GM23248 (cell line): ENCODE data around the gene SPINT2. TPM values are rescaled to one million over a fixed set of nuclear protein-coding genes. Genes with fewer than 3 reads are reported as not detected.
A peak's percentile ranks its signal among the peaks of the same experiment; 100 is the strongest.

Experiments
- DNase-seq: peaks from one replicate; pipeline ENCODE4 v3.0.0-alpha.2; 2015
- H2AFZ ChIP-seq: fragments of 200-600 bp; sonication (generic); 2 replicates; pipeline ENCODE4 v1.6.1; 2016; ENCODE audit warnings: antibody characterized with exemption
- H3F3A ChIP-seq: fragments of 200-600 bp; sonication (generic); 2 replicates; pipeline ENCODE4 v1.6.1; 2016; ENCODE audit warnings: mild to moderate bottlenecking, antibody characterized with exemption, mixed run types; ENCODE audit not compliant: insufficient read depth
- H3K27ac ChIP-seq: fragments of 200-600 bp; sonication (generic); 2 replicates; pipeline ENCODE4 v1.5.1; 2016; ENCODE audit warnings: mild to moderate bottlenecking
- H3K27me3 ChIP-seq: fragments of 200-600 bp; sonication (generic); replicated peaks from 2 replicates; pipeline ENCODE4 v1.6.1; 2016; ENCODE audit warnings: mild to moderate bottlenecking; ENCODE audit not compliant: insufficient read depth
- H3K36me3 ChIP-seq: fragments of 200-600 bp; sonication (generic); 2 replicates; pipeline ENCODE4 v1.6.1; 2016; ENCODE audit warnings: low read depth, mild to moderate bottlenecking
- H3K4me1 ChIP-seq: fragments of 200-600 bp; sonication (generic); 2 replicates; pipeline ENCODE4 v1.6.1; 2016; ENCODE audit warnings: mild to moderate bottlenecking; ENCODE audit not compliant: insufficient read depth
- H3K4me2 ChIP-seq: fragments of 200-600 bp; sonication (generic); one replicate; pipeline ENCODE4 v1.6.1; 2016; ENCODE audit warnings: mild to moderate bottlenecking; ENCODE audit not compliant: unreplicated experiment
- H3K4me3 ChIP-seq: fragments of 200-600 bp; sonication (generic); 2 replicates; pipeline ENCODE4 v1.5.1; 2016; ENCODE audit warnings: mild to moderate bottlenecking
- H3K79me2 ChIP-seq: fragments of 200-600 bp; sonication (generic); 2 replicates; pipeline ENCODE4 v1.6.1; 2016; ENCODE audit warnings: mild to moderate bottlenecking; ENCODE audit not compliant: insufficient read depth
- H3K9ac ChIP-seq: fragments of 200-600 bp; sonication (generic); 2 replicates; pipeline ENCODE4 v1.6.1; 2016; ENCODE audit warnings: mild to moderate bottlenecking
- H3K9me2 ChIP-seq: fragments of 200-600 bp; sonication (generic); 2 replicates; pipeline ENCODE4 v1.6.1; 2016; ENCODE audit warnings: mixed run types, mild to moderate bottlenecking, moderate library complexity; ENCODE audit not compliant: insufficient read depth
- H3K9me3 ChIP-seq: fragments of 200-600 bp; sonication (generic); one replicate; pipeline ENCODE4 v1.6.1; 2017; ENCODE audit warnings: low read depth
- H4K20me1 ChIP-seq: fragments of 200-600 bp; sonication (generic); 2 replicates; pipeline ENCODE4 v1.6.0; 2016; ENCODE audit not compliant: insufficient read depth
- EZH2 ChIP-seq: fragments of 200-600 bp; sonication (generic); IDR thresholded peaks from 2 replicates; pipeline ENCODE4 v1.6.1; 2018; ENCODE audit warnings: antibody characterized with exemption, mild to moderate bottlenecking; ENCODE audit not compliant: insufficient read depth, poor library complexity, severe bottlenecking
- EZH2phosphoT487 ChIP-seq: fragments of 200-600 bp; sonication (generic); IDR thresholded peaks from 2 replicates; pipeline ENCODE4 v1.6.1; 2018; ENCODE audit warnings: antibody characterized with exemption, moderate library complexity, mild to moderate bottlenecking, low read depth; ENCODE audit not compliant: insufficient read depth
- WGBS, 2 experiments: methylation state at CpG; one replicate each; pipeline ENCODE4 v1.1.6; 2015 to 2017; ENCODE audit warnings: low lambda C conversion rate in 2 of 2, low coverage in 1 of 2; ENCODE audit errors: missing lambda C conversion rate in 2 of 2; 5-methylcytosine and 5-hydroxymethylcytosine counted together
- in situ Hi-C: fragments of 300-500 bp; cut with MboI; formaldehyde crosslinking; loops from 2 replicates; pipeline ENCODE4 v1.15.0; 2020
- polyA plus RNA-seq: library from polyadenylated mRNA; unstranded; fragments of >200 nt; fragmentation: Nextera tagmentation; extraction: Ambion mirVana; gene quantifications from 2 replicates; pipeline ENCODE4 v1.2.1, GENCODE V29; 2016
- total RNA-seq: library from RNA; depleted of rRNA; stranded (reverse); fragments of >200 nt; shearing (Covaris generic); gene quantifications from 2 replicates; pipeline ENCODE4 v1.2.3, GENCODE V29; 2014

SPINT2 gene
- total and polyA plus RNA-seq, 2 experiments from 2014 or later = 3.2 to 9.3 TPM

GRCh38 chr19:38283271-38283670, 18.9 kb downstream of the SPINT2 start:
- WGBS, 2 experiments = 93 to 96% methylated on average over 6 to 8 of the region's 8 CpGs
- Histone ChIP-seq H3K4me1 (peaks cover 21% of the 10 kb centered on the region), H3K9me2 (no peaks in the 10 kb centered on the region), H3K27me3 (no peaks in the 10 kb centered on the region), H4K20me1 (no peaks in the 10 kb centered on the region), H3K9ac (no peak overlapping the region), H3K9me3 (no peaks in the 10 kb centered on the region), H3K36me3 (no peaks in the 10 kb centered on the region), H2AFZ (no peak overlapping the region), H3F3A (peaks cover 15% of the 10 kb centered on the region), H3K4me2 (no peak overlapping the region), H3K4me3 (no peak overlapping the region), H3K27ac (no peak overlapping the region), H3K79me2 (no peaks in the 10 kb centered on the region)
- no peak for DNase-seq
- in situ Hi-C loops = no loop called here
- TF ChIP-seq EZH2phosphoT487 (no peak), EZH2 (no peak)

GRCh38 chr19:38284422-38284821, 20.0 kb downstream of the SPINT2 start:
- no peaks in the 10 kb centered on the region for H3K9me3 ChIP-seq
- no peak overlapping the region for H3K9ac ChIP-seq
- no peak for DNase-seq
- H3K4me2 ChIP-seq = no peak overlapping the region
- H3F3A ChIP-seq = 0 out of 2 replicates have a peak, but pooled peaks cover 6% of the 10 kb centered on the region
- H3K4me3 ChIP-seq = no peak overlapping the region
- no peak overlapping the region for H3K27ac ChIP-seq
- in situ Hi-C loops = no loop called here
- no peaks in the 10 kb centered on the region for H3K79me2 ChIP-seq
- H2AFZ ChIP-seq = no peak overlapping the region
- H3K9me2 ChIP-seq = no peaks in the 10 kb centered on the region
- no peaks in the 10 kb centered on the region for H4K20me1 ChIP-seq
- peaks cover 15% of the 10 kb centered on the region for H3K4me1 ChIP-seq
- no peaks in the 10 kb centered on the region for H3K27me3 ChIP-seq
- TF ChIP-seq EZH2phosphoT487 = no peak
- TF ChIP-seq EZH2 = no peak
- no peaks in the 10 kb centered on the region for H3K36me3 ChIP-seq
- WGBS, 2 experiments = 76 to 80% methylated on average over 7 of the region's 7 CpGs

- H3K79me2 ChIP-seq = no peaks in the 10 kb centered on the region
- peak overlapping the region; percentile 60 for H3K4me2 ChIP-seq
- peak overlapping the region; percentile 63 for H3K27ac ChIP-seq
- H3K4me3 ChIP-seq = no peak overlapping the region
- no peaks in the 10 kb centered on the region for H3K36me3 ChIP-seq
- no peaks in the 10 kb centered on the region for H3K27me3 ChIP-seq
- no peaks in the 10 kb centered on the region for H4K20me1 ChIP-seq
- peak overlapping the region; percentile 48 for H2AFZ ChIP-seq
- peak; percentile 87 for DNase-seq
- WGBS, 2 experiments = 21 to 31% methylated on average over 5 of the region's 5 CpGs
- 0 out of 2 replicates have a peak, but pooled peaks cover 6% of the 10 kb centered on the region for H3F3A ChIP-seq
- H3K9ac ChIP-seq = 0 out of 2 replicates have a peak overlapping the region, but pooled peaks have one; percentile 35
- no peaks in the 10 kb centered on the region for H3K9me3 ChIP-seq
- peaks cover 24% of the 10 kb centered on the region for H3K4me1 ChIP-seq
- TF ChIP-seq EZH2phosphoT487 (no peak), EZH2 (no peak)
- in situ Hi-C loops = no loop called here
- no peaks in the 10 kb centered on the region for H3K9me2 ChIP-seq
Observed at GRCh38 chr19:38285567-38285966, 21.2 kb downstream of the SPINT2 start.

GRCh38 chr19:38287604-38288003, 23.2 kb downstream of the SPINT2 start:
- no peaks in the 10 kb centered on the region for H3K27me3 ChIP-seq
- H2AFZ ChIP-seq = no peak overlapping the region
- H3K4me1 ChIP-seq = peaks cover 31% of the 10 kb centered on the region
- no peaks in the 10 kb centered on the region for H3K9me2 ChIP-seq
- 0 out of 2 replicates have a peak, but pooled peaks cover 6% of the 10 kb centered on the region for H3F3A ChIP-seq
- H3K36me3 ChIP-seq = no peaks in the 10 kb centered on the region
- TF ChIP-seq EZH2 = no peak
- WGBS, 2 experiments = 89 to 93% methylated on average over 9 of the region's 9 CpGs
- no peaks in the 10 kb centered on the region for H3K9me3 ChIP-seq
- H3K27ac ChIP-seq = no peak overlapping the region
- H3K4me3 ChIP-seq = no peak overlapping the region
- no peak for DNase-seq
- H3K79me2 ChIP-seq = no peaks in the 10 kb centered on the region
- H4K20me1 ChIP-seq = no peaks in the 10 kb centered on the region
- H3K4me2 ChIP-seq = no peak overlapping the region
- in situ Hi-C loops = no loop called here
- no peak overlapping the region for H3K9ac ChIP-seq
